HepG2 (cell line): ENCODE data around the gene ATG16L1. TPM values are rescaled to one million over a fixed set of nuclear protein-coding genes. Genes with fewer than 3 reads are reported as not detected.

Experiments used
- ATAC-seq: fragments of 200-7000 bp; cut with Tn5 transposase; 3 replicates; pipeline ENCODE4 v1.9.1; 2020; ENCODE audit warnings: mild to moderate bottlenecking, moderate library complexity
- BruUV-seq: library from RNA; stranded (reverse); fragments of 400-500 nt; replicated peaks from 2 replicates; lab custom pipeline; 2021; lab: Mats Ljungman, UMichigan
- CTCF ChIA-PET: fragments of 300-600 bp; formaldehyde crosslinking; extraction: SDS; loops from one replicate; lab custom pipeline; 2021; ENCODE audit warnings: low total read pairs, inconsistent platforms, low intra/inter-chr PET ratio; lab: Yijun Ruan, JAX
- POLR2A ChIA-PET: fragments of 350-600 bp; sonication (Branson Sonifier 250); formaldehyde crosslinking; loops from one replicate; lab custom pipeline; 2020; ENCODE audit warnings: antibody characterized with exemption, inconsistent platforms; lab: Yijun Ruan, JAX
- DNase-seq: peaks from one replicate; pipeline ENCODE4 v3.0.0-alpha.2; 2015; ENCODE audit warnings: low spot score
- FAIRE-seq: peaks from 3 replicates; lab custom pipeline; 2011; peaks lifted over from hg19 to GRCh38; lab: Jason Lieb, UNC
- H2AFZ ChIP-seq: one replicate; pipeline ENCODE4 v1.6.1; 2011; ENCODE audit warnings: low read length, inconsistent platforms
- H3K27ac ChIP-seq: fragments of 300-600 bp; 3 replicates; pipeline ENCODE4 v1.8.0; 2011; ENCODE audit warnings: mixed run types, mild to moderate bottlenecking, mixed read lengths, low read length, inconsistent platforms; ENCODE audit not compliant: insufficient read depth; ENCODE audit errors: extremely low read length
- H3K27me3 ChIP-seq, 2 experiments: fragments of 200-600 bp in 1 of 2; 2 replicates in 1 of 2; 3 replicates in 1 of 2; pipeline versions ENCODE4 v1.6.0 to v1.8.0; 2011; ENCODE audit warnings: low read length in 2 of 2, mild to moderate bottlenecking in 2 of 2, moderate library complexity in 2 of 2, inconsistent platforms in 1 of 2; ENCODE audit not compliant: insufficient read depth in 2 of 2, control insufficient read depth in 1 of 2
- H3K36me3 ChIP-seq, 2 experiments: fragments of 200-600 bp in 1 of 2; replicated peaks in 1 of 2; 2 replicates in 1 of 2; 3 replicates in 1 of 2; pipeline versions ENCODE4 v1.5.1 to v1.8.0; 2011; ENCODE audit warnings: low read length in 2 of 2, inconsistent platforms in 1 of 2; ENCODE audit not compliant: insufficient read depth in 2 of 2, control insufficient read depth in 1 of 2
- H3K4me1 ChIP-seq: 2 replicates; pipeline ENCODE4 v1.5.1; 2012; ENCODE audit warnings: low read length, inconsistent platforms; ENCODE audit not compliant: insufficient read depth
- H3K4me2 ChIP-seq: 2 replicates; pipeline ENCODE4 v1.6.0; 2011; ENCODE audit warnings: low read depth, low read length, inconsistent platforms
- H3K4me3 ChIP-seq, 3 experiments: fragments of 200-600 bp in 1 of 3; sonication (generic), shearing (Covaris generic) in 1 of 3; replicated peaks in 1 of 3; 2 replicates each; pipeline ENCODE4 v1.5.1; 2011 to 2016; ENCODE audit warnings: low read length in 3 of 3, inconsistent platforms in 2 of 3, low read depth in 2 of 3, mild to moderate bottlenecking in 2 of 3, control low read depth in 1 of 3, mixed read lengths in 1 of 3; ENCODE audit not compliant: insufficient read depth in 1 of 3
- H3K79me2 ChIP-seq: one replicate; pipeline ENCODE4 v1.6.1; 2011; ENCODE audit warnings: low read length, inconsistent platforms; ENCODE audit not compliant: insufficient read depth
- H3K9ac ChIP-seq: 2 replicates; pipeline ENCODE4 v1.6.0; 2011; ENCODE audit warnings: mild to moderate bottlenecking, low read depth, low read length, inconsistent platforms; ENCODE audit not compliant: insufficient read depth
- H3K9me3 ChIP-seq: 2 replicates; pipeline ENCODE4 v1.5.1; 2012; ENCODE audit warnings: mild to moderate bottlenecking, low read length
- H4K20me1 ChIP-seq: 2 replicates; pipeline ENCODE4 v1.6.0; 2011; ENCODE audit warnings: inconsistent platforms, mild to moderate bottlenecking, low read length, moderate library complexity; ENCODE audit not compliant: insufficient read depth
- ATM ChIP-seq: fragments of 450-650 bp; IDR thresholded peaks from 2 replicates; pipeline ENCODE4 v1.7.1; 2017; ENCODE audit warnings: mild to moderate bottlenecking, borderline replicate concordance
- BRCA1 ChIP-seq: sonication (generic); formaldehyde crosslinking; IDR thresholded peaks from 2 replicates; pipeline ENCODE4 v1.4.0; 2020; ENCODE audit warnings: missing genetic modification reagents
- CREM ChIP-seq, 2 experiments: sonication (generic) in 1 of 2; formaldehyde crosslinking in 1 of 2; IDR thresholded peaks; 2 replicates each; pipeline versions ENCODE4 v1.4.0 to v1.6.1; 2016 to 2020; ENCODE audit warnings: antibody characterized with exemption in 1 of 2, mild to moderate bottlenecking in 1 of 2, missing genetic modification reagents in 1 of 2
- ESRRA ChIP-seq: sonication (generic); formaldehyde crosslinking; IDR thresholded peaks from 2 replicates; pipeline ENCODE4 v1.5.1; 2020; ENCODE audit warnings: mild to moderate bottlenecking, low read depth, missing genetic modification reagents
- HMGA1 ChIP-seq: sonication (generic); formaldehyde crosslinking; conservative IDR thresholded peaks from 2 replicates; pipeline ENCODE4 v1.4.0; 2020; ENCODE audit warnings: missing genetic modification reagents
- IKZF1 ChIP-seq: fragments of 450-650 bp; IDR thresholded peaks from 2 replicates; pipeline ENCODE4 v1.7.1; 2016
- PAF1 ChIP-seq: IDR thresholded peaks from 2 replicates; pipeline ENCODE4 v1.6.1; 2016; ENCODE audit warnings: missing genetic modification reagents, missing compliant biosample characterization
- POGZ ChIP-seq: sonication (generic); formaldehyde crosslinking; IDR thresholded peaks from 2 replicates; pipeline ENCODE4 v1.4.0; 2020; ENCODE audit warnings: mild to moderate bottlenecking, missing genetic modification reagents
- POLR2G ChIP-seq: fragments of 200-400 bp; formaldehyde crosslinking; IDR thresholded peaks from 2 replicates; pipeline ENCODE4 v1.6.1; 2018; ENCODE audit warnings: mild to moderate bottlenecking, low read depth, low read length, moderate library complexity
- SMYD3 ChIP-seq: sonication (generic); formaldehyde crosslinking; IDR thresholded peaks from 2 replicates; pipeline ENCODE4 v1.8.1; 2023; ENCODE audit warnings: mild to moderate bottlenecking, missing genetic modification reagents
- ZKSCAN5 ChIP-seq: sonication (generic); formaldehyde crosslinking; IDR thresholded peaks from 2 replicates; pipeline ENCODE4 v1.5.1; 2020; ENCODE audit warnings: mild to moderate bottlenecking, missing genetic modification reagents
- ZKSCAN8 ChIP-seq: IDR thresholded peaks from 2 replicates; pipeline ENCODE4 v1.6.1; 2016; ENCODE audit warnings: borderline replicate concordance, missing genetic modification reagents, missing compliant biosample characterization
- ZNF160 ChIP-seq: sonication (generic); formaldehyde crosslinking; IDR thresholded peaks from 2 replicates; pipeline ENCODE4 v1.8.0; 2022; ENCODE audit warnings: mild to moderate bottlenecking, inconsistent platforms, missing genetic modification reagents
- ZNF383 ChIP-seq: sonication (generic); formaldehyde crosslinking; IDR thresholded peaks from 2 replicates; pipeline ENCODE4 v1.4.0; 2020; ENCODE audit warnings: missing genetic modification reagents, mild to moderate bottlenecking, borderline replicate concordance
- ZNF746 ChIP-seq: sonication (generic); formaldehyde crosslinking; IDR thresholded peaks from 2 replicates; pipeline ENCODE4 v1.8.0; 2022; ENCODE audit warnings: mild to moderate bottlenecking, missing genetic modification reagents
- ZNF800 ChIP-seq: sonication (generic); formaldehyde crosslinking; IDR thresholded peaks from 2 replicates; pipeline ENCODE4 v1.4.0; 2020; ENCODE audit warnings: missing genetic modification reagents
- WGBS: methylation state at CpG from one replicate; pipeline ENCODE4 v1.1.6; 2017; ENCODE audit warnings: low lambda C conversion rate; 5-methylcytosine and 5-hydroxymethylcytosine counted together
- in situ Hi-C: cut with HindIII; loops from 2 replicates; pipeline ENCODE4 v1.10.0; 2017; ENCODE audit warnings: low pct_unique_long_range_greater_than_20kb; ENCODE audit not compliant: extremely low pct_ligation_motif_present
- intact Hi-C: fragments of 100-400 bp; cut with micrococcal nuclease; formaldehyde crosslinking; loops from one replicate; pipeline ENCODE4 v1.10.0; 2022; ENCODE audit not compliant: unreplicated experiment
- polyA plus RNA-seq, 8 experiments: library from polyadenylated mRNA; depleted of rRNA in 3 of 8; stranded (reverse) in 7 of 8; unstranded in 1 of 8; fragments of >200 nt; fragmentation: Illumina TruSeq in 4 of 8; extraction: Trizol in 4 of 8; gene quantifications; 2 replicates each; pipeline versions ENCODE4 v1.2.1 to v1.2.3, GENCODE V29; 2011 to 2016; ENCODE audit warnings: low read depth in 4 of 8, missing spikeins in 1 of 8, mixed read lengths in 1 of 8; ENCODE audit not compliant: insufficient read depth in 1 of 8
- total RNA-seq, 5 experiments: library from RNA; depleted of rRNA; stranded (reverse); fragments of >200 nt; fragmentation: Illumina TruSeq; extraction: Trizol; gene quantifications; 2 replicates each; pipeline ENCODE4 v1.2.3, GENCODE V29; 2016; ENCODE audit warnings: low read depth in 1 of 5
- TF ChIP-seq, protein P1 (sequence below): IDR thresholded peaks from 2 replicates; pipeline ENCODE4 v1.6.1; 2018; ENCODE audit warnings: missing genetic modification reagents, mild to moderate bottlenecking, missing compliant biosample characterization
- TF ChIP-seq, protein P2 (sequence below), 2 experiments: IDR thresholded peaks; 2 replicates each; pipeline ENCODE4 v1.6.1; 2011 to 2012; ENCODE audit warnings: low read length in 2 of 2, borderline replicate concordance in 1 of 2, low read depth in 1 of 2, mild to moderate bottlenecking in 1 of 2, moderate library complexity in 1 of 2

Gene ATG16L1
- total and polyA plus RNA-seq, 2 of the 13 experiments (the other 11 are each of a cell fraction or from before 2014, with no cell fraction given) = 26.0 to 51.7 TPM

- TF ChIP-seq, protein P1, sequence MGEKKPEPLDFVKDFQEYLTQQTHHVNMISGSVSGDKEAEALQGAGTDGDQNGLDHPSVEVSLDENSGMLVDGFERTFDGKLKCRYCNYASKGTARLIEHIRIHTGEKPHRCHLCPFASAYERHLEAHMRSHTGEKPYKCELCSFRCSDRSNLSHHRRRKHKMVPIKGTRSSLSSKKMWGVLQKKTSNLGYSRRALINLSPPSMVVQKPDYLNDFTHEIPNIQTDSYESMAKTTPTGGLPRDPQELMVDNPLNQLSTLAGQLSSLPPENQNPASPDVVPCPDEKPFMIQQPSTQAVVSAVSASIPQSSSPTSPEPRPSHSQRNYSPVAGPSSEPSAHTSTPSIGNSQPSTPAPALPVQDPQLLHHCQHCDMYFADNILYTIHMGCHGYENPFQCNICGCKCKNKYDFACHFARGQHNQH (CRISPR knock-in tag) = no peak
- TF ChIP-seq CREM (IDR thresholded peaks at IDR 0.05) (no peak), CREM (CRISPR knock-in tag; IDR thresholded peaks at IDR 0.05) (no peak), POGZ (CRISPR knock-in tag) (no peak)
Observed at GRCh38 chr2:233328922-233329321, 77.4 kb downstream of the ATG16L1 start (continued).

GRCh38 chr2:233329489-233330135 lies 78.1 kb downstream of the ATG16L1 start:
- Histone ChIP-seq H3K9me3 (no peaks in the 10 kb centered on the region), H2AFZ (no peak overlapping the region), H3K27ac (no peak overlapping the region), H3K27me3 (peaks cover 0 to 25% of the 10 kb centered on the region in 2 experiments; a peak in 3 of 5 replicates), H3K4me2 (no peak overlapping the region), H3K79me2 (no peaks in the 10 kb centered on the region), H3K4me3 (no peak overlapping the region), H4K20me1 (no peaks in the 10 kb centered on the region), H3K4me1 (no peaks in the 10 kb centered on the region), H3K36me3 (no peaks in the 10 kb centered on the region), H3K9ac (no peak overlapping the region)
- DNase-seq (no peak), ATAC-seq (no peak; the same call in 2 of the 3 replicates), FAIRE-seq (no peak)
- POLR2A ChIA-PET = no interaction called here
- no TSS peak for BruUV-seq
- CTCF ChIA-PET = no interaction called here
- 62% methylated on average over 7 of the region's 7 CpGs for WGBS
- in situ Hi-C loops = no loop called here
- intact Hi-C loops = no loop called here
- TF ChIP-seq ZNF746 (no peak), ZKSCAN5 (CRISPR knock-in tag) (no peak), ESRRA (no peak), ZNF800 (CRISPR knock-in tag) (no peak), IKZF1 (no peak), PAF1 (CRISPR knock-in tag) (no peak), ZNF160 (CRISPR knock-in tag) (no peak), ATM (no peak), BRCA1 (no peak), ZNF383 (CRISPR knock-in tag) (no peak), POLR2G (no peak), SMYD3 (CRISPR knock-in tag) (no peak), HMGA1 (CRISPR knock-in tag) (no peak), ZKSCAN8 (CRISPR knock-in tag) (no peak)
- TF ChIP-seq, protein P2, sequence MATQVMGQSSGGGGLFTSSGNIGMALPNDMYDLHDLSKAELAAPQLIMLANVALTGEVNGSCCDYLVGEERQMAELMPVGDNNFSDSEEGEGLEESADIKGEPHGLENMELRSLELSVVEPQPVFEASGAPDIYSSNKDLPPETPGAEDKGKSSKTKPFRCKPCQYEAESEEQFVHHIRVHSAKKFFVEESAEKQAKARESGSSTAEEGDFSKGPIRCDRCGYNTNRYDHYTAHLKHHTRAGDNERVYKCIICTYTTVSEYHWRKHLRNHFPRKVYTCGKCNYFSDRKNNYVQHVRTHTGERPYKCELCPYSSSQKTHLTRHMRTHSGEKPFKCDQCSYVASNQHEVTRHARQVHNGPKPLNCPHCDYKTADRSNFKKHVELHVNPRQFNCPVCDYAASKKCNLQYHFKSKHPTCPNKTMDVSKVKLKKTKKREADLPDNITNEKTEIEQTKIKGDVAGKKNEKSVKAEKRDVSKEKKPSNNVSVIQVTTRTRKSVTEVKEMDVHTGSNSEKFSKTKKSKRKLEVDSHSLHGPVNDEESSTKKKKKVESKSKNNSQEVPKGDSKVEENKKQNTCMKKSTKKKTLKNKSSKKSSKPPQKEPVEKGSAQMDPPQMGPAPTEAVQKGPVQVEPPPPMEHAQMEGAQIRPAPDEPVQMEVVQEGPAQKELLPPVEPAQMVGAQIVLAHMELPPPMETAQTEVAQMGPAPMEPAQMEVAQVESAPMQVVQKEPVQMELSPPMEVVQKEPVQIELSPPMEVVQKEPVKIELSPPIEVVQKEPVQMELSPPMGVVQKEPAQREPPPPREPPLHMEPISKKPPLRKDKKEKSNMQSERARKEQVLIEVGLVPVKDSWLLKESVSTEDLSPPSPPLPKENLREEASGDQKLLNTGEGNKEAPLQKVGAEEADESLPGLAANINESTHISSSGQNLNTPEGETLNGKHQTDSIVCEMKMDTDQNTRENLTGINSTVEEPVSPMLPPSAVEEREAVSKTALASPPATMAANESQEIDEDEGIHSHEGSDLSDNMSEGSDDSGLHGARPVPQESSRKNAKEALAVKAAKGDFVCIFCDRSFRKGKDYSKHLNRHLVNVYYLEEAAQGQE (IDR thresholded peaks at IDR 0.05; ENCODE audit: borderline replicate concordance in 1 of 2, low read depth in 1 of 2, low read length in 2 of 2) = no peak
